HepG2 (cell line): ENCODE results near the gene FMNL1. TPM values are rescaled to one million over a fixed set of nuclear protein-coding genes. Genes with fewer than 3 reads are reported as not detected.

ENCODE experiments used
- ATAC-seq: fragments of 200-7000 bp; cut with Tn5 transposase; 3 replicates; pipeline ENCODE4 v1.9.1; 2020; ENCODE audit warnings: mild to moderate bottlenecking, moderate library complexity
- BruUV-seq: library from RNA; stranded (reverse); fragments of 400-500 nt; replicated peaks from 2 replicates; lab custom pipeline; 2021; lab: Mats Ljungman, UMichigan
- CTCF ChIA-PET: fragments of 300-600 bp; formaldehyde crosslinking; extraction: SDS; loops from one replicate; lab custom pipeline; 2021; ENCODE audit warnings: low total read pairs, inconsistent platforms, low intra/inter-chr PET ratio; lab: Yijun Ruan, JAX
- POLR2A ChIA-PET: fragments of 350-600 bp; sonication (Branson Sonifier 250); formaldehyde crosslinking; loops from one replicate; lab custom pipeline; 2020; ENCODE audit warnings: antibody characterized with exemption, inconsistent platforms; lab: Yijun Ruan, JAX
- DNase-seq: peaks from one replicate; pipeline ENCODE4 v3.0.0-alpha.2; 2015; ENCODE audit warnings: low spot score
- FAIRE-seq: peaks from 3 replicates; lab custom pipeline; 2011; peaks lifted over from hg19 to GRCh38; lab: Jason Lieb, UNC
- H2AFZ ChIP-seq: one replicate; pipeline ENCODE4 v1.6.1; 2011; ENCODE audit warnings: low read length, inconsistent platforms
- H3K27ac ChIP-seq: fragments of 300-600 bp; 3 replicates; pipeline ENCODE4 v1.8.0; 2011; ENCODE audit warnings: mixed run types, mild to moderate bottlenecking, mixed read lengths, low read length, inconsistent platforms; ENCODE audit not compliant: insufficient read depth; ENCODE audit errors: extremely low read length
- H3K27me3 ChIP-seq, 2 experiments: fragments of 200-600 bp in 1 of 2; 2 replicates in 1 of 2; 3 replicates in 1 of 2; pipeline versions ENCODE4 v1.6.0 to v1.8.0; 2011; ENCODE audit warnings: low read length in 2 of 2, mild to moderate bottlenecking in 2 of 2, moderate library complexity in 2 of 2, inconsistent platforms in 1 of 2; ENCODE audit not compliant: insufficient read depth in 2 of 2, control insufficient read depth in 1 of 2
- H3K36me3 ChIP-seq, 2 experiments: fragments of 200-600 bp in 1 of 2; replicated peaks in 1 of 2; 2 replicates in 1 of 2; 3 replicates in 1 of 2; pipeline versions ENCODE4 v1.5.1 to v1.8.0; 2011; ENCODE audit warnings: low read length in 2 of 2, inconsistent platforms in 1 of 2; ENCODE audit not compliant: insufficient read depth in 2 of 2, control insufficient read depth in 1 of 2
- H3K4me1 ChIP-seq: 2 replicates; pipeline ENCODE4 v1.5.1; 2012; ENCODE audit warnings: low read length, inconsistent platforms; ENCODE audit not compliant: insufficient read depth
- H3K4me2 ChIP-seq: 2 replicates; pipeline ENCODE4 v1.6.0; 2011; ENCODE audit warnings: low read depth, low read length, inconsistent platforms
- H3K4me3 ChIP-seq, 3 experiments: fragments of 200-600 bp in 1 of 3; sonication (generic), shearing (Covaris generic) in 1 of 3; replicated peaks in 1 of 3; 2 replicates each; pipeline ENCODE4 v1.5.1; 2011 to 2016; ENCODE audit warnings: low read length in 3 of 3, inconsistent platforms in 2 of 3, low read depth in 2 of 3, mild to moderate bottlenecking in 2 of 3, control low read depth in 1 of 3, mixed read lengths in 1 of 3; ENCODE audit not compliant: insufficient read depth in 1 of 3
- H3K79me2 ChIP-seq: one replicate; pipeline ENCODE4 v1.6.1; 2011; ENCODE audit warnings: low read length, inconsistent platforms; ENCODE audit not compliant: insufficient read depth
- H3K9ac ChIP-seq: 2 replicates; pipeline ENCODE4 v1.6.0; 2011; ENCODE audit warnings: mild to moderate bottlenecking, low read depth, low read length, inconsistent platforms; ENCODE audit not compliant: insufficient read depth
- H3K9me3 ChIP-seq: 2 replicates; pipeline ENCODE4 v1.5.1; 2012; ENCODE audit warnings: mild to moderate bottlenecking, low read length
- H4K20me1 ChIP-seq: 2 replicates; pipeline ENCODE4 v1.6.0; 2011; ENCODE audit warnings: inconsistent platforms, mild to moderate bottlenecking, low read length, moderate library complexity; ENCODE audit not compliant: insufficient read depth
- ASH2L ChIP-seq: fragments of 300-600, 200-600 bp; sonication (generic); IDR thresholded peaks from 2 replicates; pipeline ENCODE4 v1.7.0; 2017; ENCODE audit warnings: low read depth, mild to moderate bottlenecking, moderate library complexity, mixed read lengths, low read length; ENCODE audit not compliant: insufficient read length
- CC2D1A ChIP-seq: sonication (generic); formaldehyde crosslinking; IDR thresholded peaks from 2 replicates; pipeline ENCODE4 v1.8.1; 2023; ENCODE audit warnings: mild to moderate bottlenecking, missing genetic modification reagents
- CEBPG ChIP-seq: IDR thresholded peaks from 2 replicates; pipeline ENCODE4 v1.6.1; 2016
- CSRNP1 ChIP-seq: sonication (generic); formaldehyde crosslinking; IDR thresholded peaks from 2 replicates; pipeline ENCODE4 v1.8.1; 2023; ENCODE audit warnings: mild to moderate bottlenecking, missing genetic modification reagents
- GTF3A ChIP-seq: sonication (generic); formaldehyde crosslinking; conservative IDR thresholded peaks from 2 replicates; pipeline ENCODE4 v1.4.0; 2020; ENCODE audit warnings: mild to moderate bottlenecking, missing genetic modification reagents
- MTF1 ChIP-seq: sonication (generic); formaldehyde crosslinking; IDR thresholded peaks from 2 replicates; pipeline ENCODE4 v1.5.0; 2020; ENCODE audit warnings: missing genetic modification reagents
- PLRG1 ChIP-seq: fragments of 450-650 bp; conservative IDR thresholded peaks from 2 replicates; pipeline ENCODE4 v1.6.1; 2016
- RBM39 ChIP-seq: fragments of 200-400 bp; formaldehyde crosslinking; IDR thresholded peaks from one replicate; pipeline ENCODE4 v1.6.1; 2018; ENCODE audit warnings: antibody characterized with exemption, mild to moderate bottlenecking, low read depth, low read length; ENCODE audit not compliant: poor library complexity, severe bottlenecking
- STAG1 ChIP-seq: sonication (generic); formaldehyde crosslinking; IDR thresholded peaks from 2 replicates; pipeline ENCODE4 v1.4.0; 2020; ENCODE audit warnings: missing genetic modification reagents
- SYNCRIP ChIP-seq: fragments of 200-400 bp; formaldehyde crosslinking; IDR thresholded peaks from 2 replicates; pipeline ENCODE4 v1.6.1; 2018; ENCODE audit warnings: mild to moderate bottlenecking, low read depth, low read length; ENCODE audit not compliant: insufficient read depth
- XRCC5 ChIP-seq: fragments of 200-400 bp; formaldehyde crosslinking; optimal IDR thresholded peaks from 2 replicates; pipeline ENCODE3; 2017; ENCODE audit warnings: mild to moderate bottlenecking, low read length
- ZNF619 ChIP-seq: sonication (generic); formaldehyde crosslinking; IDR thresholded peaks from 2 replicates; pipeline ENCODE4 v1.4.0; 2020; ENCODE audit warnings: mild to moderate bottlenecking, missing genetic modification reagents
- ZNF737 ChIP-seq: sonication (generic); formaldehyde crosslinking; IDR thresholded peaks from 2 replicates; pipeline ENCODE4 v1.5.0; 2020; ENCODE audit warnings: missing genetic modification reagents, mild to moderate bottlenecking, borderline replicate concordance
- ZNF747 ChIP-seq: sonication (generic); formaldehyde crosslinking; IDR thresholded peaks from 2 replicates; pipeline ENCODE4 v1.8.1; 2023; ENCODE audit warnings: missing genetic modification reagents, mild to moderate bottlenecking, borderline replicate concordance
- ZSCAN9 ChIP-seq: IDR thresholded peaks from 2 replicates; pipeline ENCODE4 v1.6.1; 2016; ENCODE audit warnings: borderline replicate concordance
- WGBS: methylation state at CpG from one replicate; pipeline ENCODE4 v1.1.6; 2017; ENCODE audit warnings: low lambda C conversion rate; 5-methylcytosine and 5-hydroxymethylcytosine counted together
- in situ Hi-C: cut with HindIII; loops from 2 replicates; pipeline ENCODE4 v1.10.0; 2017; ENCODE audit warnings: low pct_unique_long_range_greater_than_20kb; ENCODE audit not compliant: extremely low pct_ligation_motif_present
- intact Hi-C: fragments of 100-400 bp; cut with micrococcal nuclease; formaldehyde crosslinking; loops from one replicate; pipeline ENCODE4 v1.10.0; 2022; ENCODE audit not compliant: unreplicated experiment
- polyA plus RNA-seq, 8 experiments: library from polyadenylated mRNA; depleted of rRNA in 3 of 8; stranded (reverse) in 7 of 8; unstranded in 1 of 8; fragments of >200 nt; fragmentation: Illumina TruSeq in 4 of 8; extraction: Trizol in 4 of 8; gene quantifications; 2 replicates each; pipeline versions ENCODE4 v1.2.1 to v1.2.3, GENCODE V29; 2011 to 2016; ENCODE audit warnings: low read depth in 4 of 8, missing spikeins in 1 of 8, mixed read lengths in 1 of 8; ENCODE audit not compliant: insufficient read depth in 1 of 8
- total RNA-seq, 5 experiments: library from RNA; depleted of rRNA; stranded (reverse); fragments of >200 nt; fragmentation: Illumina TruSeq; extraction: Trizol; gene quantifications; 2 replicates each; pipeline ENCODE4 v1.2.3, GENCODE V29; 2016; ENCODE audit warnings: low read depth in 1 of 5
- TF ChIP-seq, protein P1 (sequence below): sonication (generic); formaldehyde crosslinking; IDR thresholded peaks from 2 replicates; pipeline ENCODE4 v1.4.0; 2020; ENCODE audit warnings: missing genetic modification reagents
- TF ChIP-seq, protein P2 (sequence below): sonication (generic); formaldehyde crosslinking; IDR thresholded peaks from 2 replicates; pipeline ENCODE4 v1.5.0; 2020; ENCODE audit warnings: missing genetic modification reagents
- TF ChIP-seq, protein P3 (sequence below): sonication (generic); formaldehyde crosslinking; IDR thresholded peaks from 2 replicates; pipeline ENCODE4 v1.5.0; 2020; ENCODE audit warnings: mild to moderate bottlenecking, missing genetic modification reagents

Gene FMNL1
- total and polyA plus RNA-seq, 2 of the 13 experiments (the other 11 are each of a cell fraction or from before 2014, with no cell fraction given) = 0.53 to 0.70 TPM

GRCh38 chr17:45270828-45271418 lies 49.2 kb downstream of the FMNL1 start:
- Histone ChIP-seq H3K27ac (no peak overlapping the region), H3K36me3 (peaks cover 28 to 54% of the 10 kb centered on the region in 2 experiments; a peak in 4 of 5 replicates), H3K79me2 (no peaks in the 10 kb centered on the region), H3K4me3 (no peak overlapping the region), H3K4me1 (0 out of 2 replicates have a peak, but pooled peaks cover 9% of the 10 kb centered on the region), H3K27me3 (no peaks in the 10 kb centered on the region), H3K4me2 (no peak overlapping the region), H4K20me1 (no peaks in the 10 kb centered on the region), H3K9ac (no peak overlapping the region), H3K9me3 (no peaks in the 10 kb centered on the region), H2AFZ (no peak overlapping the region)
- in situ Hi-C loops (no loop called here), intact Hi-C loops (no loop called here)
- 100% methylated on average over 7 of the region's 13 CpGs for WGBS
- ATAC-seq (peak; percentile 70), DNase-seq (no peak), FAIRE-seq (no peak)
- CTCF ChIA-PET = interaction anchor here (1.3 to 1.7 kb wide), 2 partner anchors 52 to 115 kb away, joined by 8 read pairs; no protein-coding TSS in a partner anchor
- no TSS peak for BruUV-seq
- POLR2A ChIA-PET = no interaction called here
- TF ChIP-seq PLRG1 (no peak), ZNF619 (CRISPR knock-in tag) (no peak), STAG1 (CRISPR knock-in tag) (peak; percentile 46; the same call in 1 of the 2 replicates), CSRNP1 (CRISPR knock-in tag) (no peak), GTF3A (no peak), MTF1 (CRISPR knock-in tag) (no peak), CEBPG (CRISPR knock-in tag) (no peak), XRCC5 (peak; percentile 52), ASH2L (no peak), ZNF747 (CRISPR knock-in tag) (no peak), SYNCRIP (no peak), ZSCAN9 (CRISPR knock-in tag) (no peak), RBM39 (no peak), CC2D1A (CRISPR knock-in tag) (no peak), ZNF737 (CRISPR knock-in tag) (no peak)
- TF ChIP-seq, protein P1, sequence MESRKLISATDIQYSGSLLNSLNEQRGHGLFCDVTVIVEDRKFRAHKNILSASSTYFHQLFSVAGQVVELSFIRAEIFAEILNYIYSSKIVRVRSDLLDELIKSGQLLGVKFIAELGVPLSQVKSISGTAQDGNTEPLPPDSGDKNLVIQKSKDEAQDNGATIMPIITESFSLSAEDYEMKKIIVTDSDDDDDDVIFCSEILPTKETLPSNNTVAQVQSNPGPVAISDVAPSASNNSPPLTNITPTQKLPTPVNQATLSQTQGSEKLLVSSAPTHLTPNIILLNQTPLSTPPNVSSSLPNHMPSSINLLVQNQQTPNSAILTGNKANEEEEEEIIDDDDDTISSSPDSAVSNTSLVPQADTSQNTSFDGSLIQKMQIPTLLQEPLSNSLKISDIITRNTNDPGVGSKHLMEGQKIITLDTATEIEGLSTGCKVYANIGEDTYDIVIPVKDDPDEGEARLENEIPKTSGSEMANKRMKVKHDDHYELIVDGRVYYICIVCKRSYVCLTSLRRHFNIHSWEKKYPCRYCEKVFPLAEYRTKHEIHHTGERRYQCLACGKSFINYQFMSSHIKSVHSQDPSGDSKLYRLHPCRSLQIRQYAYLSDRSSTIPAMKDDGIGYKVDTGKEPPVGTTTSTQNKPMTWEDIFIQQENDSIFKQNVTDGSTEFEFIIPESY (CRISPR knock-in tag) = peak; percentile 79
- TF ChIP-seq, protein P2, sequence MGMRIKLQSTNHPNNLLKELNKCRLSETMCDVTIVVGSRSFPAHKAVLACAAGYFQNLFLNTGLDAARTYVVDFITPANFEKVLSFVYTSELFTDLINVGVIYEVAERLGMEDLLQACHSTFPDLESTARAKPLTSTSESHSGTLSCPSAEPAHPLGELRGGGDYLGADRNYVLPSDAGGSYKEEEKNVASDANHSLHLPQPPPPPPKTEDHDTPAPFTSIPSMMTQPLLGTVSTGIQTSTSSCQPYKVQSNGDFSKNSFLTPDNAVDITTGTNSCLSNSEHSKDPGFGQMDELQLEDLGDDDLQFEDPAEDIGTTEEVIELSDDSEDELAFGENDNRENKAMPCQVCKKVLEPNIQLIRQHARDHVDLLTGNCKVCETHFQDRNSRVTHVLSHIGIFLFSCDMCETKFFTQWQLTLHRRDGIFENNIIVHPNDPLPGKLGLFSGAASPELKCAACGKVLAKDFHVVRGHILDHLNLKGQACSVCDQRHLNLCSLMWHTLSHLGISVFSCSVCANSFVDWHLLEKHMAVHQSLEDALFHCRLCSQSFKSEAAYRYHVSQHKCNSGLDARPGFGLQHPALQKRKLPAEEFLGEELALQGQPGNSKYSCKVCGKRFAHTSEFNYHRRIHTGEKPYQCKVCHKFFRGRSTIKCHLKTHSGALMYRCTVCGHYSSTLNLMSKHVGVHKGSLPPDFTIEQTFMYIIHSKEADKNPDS = no peak
- TF ChIP-seq, protein P3, sequence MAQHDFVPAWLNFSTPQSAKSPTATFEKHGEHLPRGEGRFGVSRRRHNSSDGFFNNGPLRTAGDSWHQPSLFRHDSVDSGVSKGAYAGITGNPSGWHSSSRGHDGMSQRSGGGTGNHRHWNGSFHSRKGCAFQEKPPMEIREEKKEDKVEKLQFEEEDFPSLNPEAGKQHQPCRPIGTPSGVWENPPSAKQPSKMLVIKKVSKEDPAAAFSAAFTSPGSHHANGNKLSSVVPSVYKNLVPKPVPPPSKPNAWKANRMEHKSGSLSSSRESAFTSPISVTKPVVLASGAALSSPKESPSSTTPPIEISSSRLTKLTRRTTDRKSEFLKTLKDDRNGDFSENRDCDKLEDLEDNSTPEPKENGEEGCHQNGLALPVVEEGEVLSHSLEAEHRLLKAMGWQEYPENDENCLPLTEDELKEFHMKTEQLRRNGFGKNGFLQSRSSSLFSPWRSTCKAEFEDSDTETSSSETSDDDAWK (CRISPR knock-in tag) = no peak
